HEK293 (cell line): Measurements from ENCODE around the gene KANK4.

Experiments
- CTCF ChIA-PET: fragments of 350-600 bp; formaldehyde crosslinking; extraction: SDS; loops from one replicate; lab custom pipeline; 2021; ENCODE audit warnings: antibody characterized with exemption; lab: Yijun Ruan, JAX
- POLR2A ChIA-PET: fragments of 300-600 bp; formaldehyde crosslinking; extraction: SDS; loops from one replicate; lab custom pipeline; 2020; ENCODE audit warnings: antibody characterized with exemption, inconsistent platforms; lab: Yijun Ruan, JAX
- H3K27ac ChIP-seq: fragments of 200-500 bp; sonication (Bioruptor generic); 2 replicates; pipeline ENCODE4 v1.5.1; 2014; ENCODE audit warnings: low read depth, low read length, control low read depth, inconsistent platforms; ENCODE audit errors: extremely low read depth
- H3K36me3 ChIP-seq, 2 experiments: fragments of 200-500 bp in 1 of 2; sonication (Bioruptor generic) in 1 of 2; 1 replicate in 1 of 2; 2 replicates in 1 of 2; pipeline ENCODE4 v1.5.1; 2014 to 2017; ENCODE audit warnings: inconsistent platforms in 2 of 2, low read length in 2 of 2; ENCODE audit not compliant: control insufficient read depth in 2 of 2, insufficient read depth in 1 of 2
- H3K4me1 ChIP-seq: fragments of 200-500 bp; sonication (Bioruptor generic); 2 replicates; pipeline ENCODE4 v1.5.1; 2014; ENCODE audit warnings: mild to moderate bottlenecking, low read length, inconsistent platforms; ENCODE audit not compliant: control insufficient read depth, insufficient read depth
- H3K4me3 ChIP-seq: 2 replicates; pipeline ENCODE4 v1.5.1; 2011; ENCODE audit warnings: low read depth, mild to moderate bottlenecking, control low read depth, low read length, moderate library complexity
- H3K9me3 ChIP-seq: fragments of 200-500 bp; sonication (Bioruptor generic); 2 replicates; pipeline ENCODE4 v1.5.1; 2014; ENCODE audit warnings: low read depth, low read length, inconsistent platforms; ENCODE audit not compliant: control insufficient read depth, insufficient read depth
- BCL11A ChIP-seq: fragments of 450-650 bp; formaldehyde crosslinking; IDR thresholded peaks from 2 replicates; pipeline ENCODE4 v1.5.1; 2016; ENCODE audit warnings: low read depth, missing biosample characterization, missing genetic modification characterization
- CTCF ChIP-seq: fragments of 450-650 bp; formaldehyde crosslinking; IDR thresholded peaks from 2 replicates; pipeline ENCODE4 v1.5.1; 2016; ENCODE audit warnings: missing biosample characterization, missing genetic modification characterization
- MYNN ChIP-seq: fragments of 450-650 bp; formaldehyde crosslinking; IDR thresholded peaks from 2 replicates; pipeline ENCODE4 v1.5.1; 2016; ENCODE audit warnings: missing biosample characterization, missing genetic modification characterization, borderline replicate concordance
- PRDM2 ChIP-seq: fragments of 450-650 bp; formaldehyde crosslinking; IDR thresholded peaks from 2 replicates; pipeline ENCODE4 v1.5.1; 2016; ENCODE audit warnings: missing biosample characterization, missing genetic modification characterization, borderline replicate concordance
- SP3 ChIP-seq: fragments of 450-650 bp; formaldehyde crosslinking; IDR thresholded peaks from 2 replicates; pipeline ENCODE4 v1.5.1; 2016; ENCODE audit warnings: missing biosample characterization, missing genetic modification characterization
- ZNF169 ChIP-seq: fragments of 450-650 bp; formaldehyde crosslinking; IDR thresholded peaks from 2 replicates; pipeline ENCODE4 v1.5.1; 2016; ENCODE audit warnings: missing biosample characterization, missing genetic modification characterization
- ZNF292 ChIP-seq: fragments of 450-650 bp; formaldehyde crosslinking; IDR thresholded peaks from 2 replicates; pipeline ENCODE4 v1.5.1; 2016; ENCODE audit warnings: low read depth, missing biosample characterization, missing genetic modification characterization, borderline replicate concordance
- ZNF514 ChIP-seq: fragments of 450-650 bp; formaldehyde crosslinking; IDR thresholded peaks from 2 replicates; pipeline ENCODE4 v1.5.1; 2016; ENCODE audit warnings: missing biosample characterization, missing genetic modification characterization
- ZNF561 ChIP-seq: fragments of 450-650 bp; IDR thresholded peaks from 2 replicates; pipeline ENCODE4 v1.5.1; 2018; ENCODE audit warnings: missing biosample characterization, missing genetic modification characterization, borderline replicate concordance
- ZNF580 ChIP-seq: fragments of 450-650 bp; formaldehyde crosslinking; IDR thresholded peaks from 2 replicates; pipeline ENCODE4 v1.5.1; 2016; ENCODE audit warnings: missing biosample characterization, missing genetic modification characterization
- ZNF629 ChIP-seq: fragments of 450-650 bp; formaldehyde crosslinking; IDR thresholded peaks from 2 replicates; pipeline ENCODE4 v1.5.1; 2017; ENCODE audit warnings: missing biosample characterization, missing genetic modification characterization
- ZXDB ChIP-seq: fragments of 450-650 bp; formaldehyde crosslinking; IDR thresholded peaks from 2 replicates; pipeline ENCODE4 v1.5.1; 2016; ENCODE audit warnings: missing biosample characterization, missing genetic modification characterization
- TF ChIP-seq, protein P1 (sequence below): fragments of 450-650 bp; formaldehyde crosslinking; IDR thresholded peaks from 2 replicates; pipeline ENCODE4 v1.5.1; 2016; ENCODE audit warnings: missing biosample characterization, missing genetic modification characterization
- TF ChIP-seq, protein P2 (sequence below): fragments of 450-650 bp; formaldehyde crosslinking; IDR thresholded peaks from 2 replicates; pipeline ENCODE4 v1.5.1; 2016; ENCODE audit warnings: missing biosample characterization, missing genetic modification characterization
- TF ChIP-seq, protein P3 (sequence below): fragments of 450-650 bp; formaldehyde crosslinking; IDR thresholded peaks from 2 replicates; pipeline ENCODE4 v1.5.1; 2016; ENCODE audit warnings: missing biosample characterization, missing genetic modification characterization
- TF ChIP-seq, protein P4 (sequence below): fragments of 450-650 bp; formaldehyde crosslinking; IDR thresholded peaks from 2 replicates; pipeline ENCODE4 v1.5.1; 2016; ENCODE audit warnings: missing biosample characterization, missing genetic modification characterization

KANK4 gene

GRCh38 chr1:62213075-62213914, 105.9 kb downstream of the KANK4 start:
- no peaks in the 10 kb centered on the region for H3K4me1 ChIP-seq
- CTCF ChIA-PET: no interaction called here
- H3K36me3 ChIP-seq: no peaks in the 10 kb centered on the region
- no peak overlapping the region for H3K27ac ChIP-seq
- TF ChIP-seq ZNF514 (tag by site-specific recombination) (no peak), PRDM2 (tag by site-specific recombination) (no peak), ZNF580 (no peak), ZNF169 (no peak), ZNF292 (tag by site-specific recombination) (no peak), ZXDB (tag by site-specific recombination) (no peak), MYNN (tag by site-specific recombination) (no peak), ZNF561 (no peak), CTCF (no peak), SP3 (tag by site-specific recombination) (no peak), BCL11A (no peak), ZNF629 (tag by site-specific recombination) (no peak)
- TF ChIP-seq, protein P1, sequence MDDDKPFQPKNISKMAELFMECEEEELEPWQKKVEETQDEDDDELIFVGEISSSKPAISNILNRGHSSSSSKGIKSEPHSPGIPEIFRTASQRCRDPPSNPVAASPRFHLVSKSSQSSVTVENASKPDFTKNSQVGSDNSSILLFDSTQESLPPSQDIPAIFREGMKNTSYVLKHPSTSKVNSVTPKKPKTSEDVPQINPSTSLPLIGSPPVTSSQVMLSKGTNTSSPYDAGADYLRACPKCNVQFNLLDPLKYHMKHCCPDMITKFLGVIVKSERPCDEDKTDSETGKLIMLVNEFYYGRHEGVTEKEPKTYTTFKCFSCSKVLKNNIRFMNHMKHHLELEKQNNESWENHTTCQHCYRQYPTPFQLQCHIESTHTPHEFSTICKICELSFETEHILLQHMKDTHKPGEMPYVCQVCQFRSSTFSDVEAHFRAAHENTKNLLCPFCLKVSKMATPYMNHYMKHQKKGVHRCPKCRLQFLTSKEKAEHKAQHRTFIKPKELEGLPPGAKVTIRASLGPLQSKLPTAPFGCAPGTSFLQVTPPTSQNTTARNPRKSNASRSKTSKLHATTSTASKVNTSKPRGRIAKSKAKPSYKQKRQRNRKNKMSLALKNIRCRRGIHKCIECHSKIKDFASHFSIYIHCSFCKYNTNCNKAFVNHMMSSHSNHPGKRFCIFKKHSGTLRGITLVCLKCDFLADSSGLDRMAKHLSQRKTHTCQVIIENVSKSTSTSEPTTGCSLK: no peak
- TF ChIP-seq, protein P2, sequence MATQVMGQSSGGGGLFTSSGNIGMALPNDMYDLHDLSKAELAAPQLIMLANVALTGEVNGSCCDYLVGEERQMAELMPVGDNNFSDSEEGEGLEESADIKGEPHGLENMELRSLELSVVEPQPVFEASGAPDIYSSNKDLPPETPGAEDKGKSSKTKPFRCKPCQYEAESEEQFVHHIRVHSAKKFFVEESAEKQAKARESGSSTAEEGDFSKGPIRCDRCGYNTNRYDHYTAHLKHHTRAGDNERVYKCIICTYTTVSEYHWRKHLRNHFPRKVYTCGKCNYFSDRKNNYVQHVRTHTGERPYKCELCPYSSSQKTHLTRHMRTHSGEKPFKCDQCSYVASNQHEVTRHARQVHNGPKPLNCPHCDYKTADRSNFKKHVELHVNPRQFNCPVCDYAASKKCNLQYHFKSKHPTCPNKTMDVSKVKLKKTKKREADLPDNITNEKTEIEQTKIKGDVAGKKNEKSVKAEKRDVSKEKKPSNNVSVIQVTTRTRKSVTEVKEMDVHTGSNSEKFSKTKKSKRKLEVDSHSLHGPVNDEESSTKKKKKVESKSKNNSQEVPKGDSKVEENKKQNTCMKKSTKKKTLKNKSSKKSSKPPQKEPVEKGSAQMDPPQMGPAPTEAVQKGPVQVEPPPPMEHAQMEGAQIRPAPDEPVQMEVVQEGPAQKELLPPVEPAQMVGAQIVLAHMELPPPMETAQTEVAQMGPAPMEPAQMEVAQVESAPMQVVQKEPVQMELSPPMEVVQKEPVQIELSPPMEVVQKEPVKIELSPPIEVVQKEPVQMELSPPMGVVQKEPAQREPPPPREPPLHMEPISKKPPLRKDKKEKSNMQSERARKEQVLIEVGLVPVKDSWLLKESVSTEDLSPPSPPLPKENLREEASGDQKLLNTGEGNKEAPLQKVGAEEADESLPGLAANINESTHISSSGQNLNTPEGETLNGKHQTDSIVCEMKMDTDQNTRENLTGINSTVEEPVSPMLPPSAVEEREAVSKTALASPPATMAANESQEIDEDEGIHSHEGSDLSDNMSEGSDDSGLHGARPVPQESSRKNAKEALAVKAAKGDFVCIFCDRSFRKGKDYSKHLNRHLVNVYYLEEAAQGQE (tag by site-specific recombination): no peak
- TF ChIP-seq, protein P3, sequence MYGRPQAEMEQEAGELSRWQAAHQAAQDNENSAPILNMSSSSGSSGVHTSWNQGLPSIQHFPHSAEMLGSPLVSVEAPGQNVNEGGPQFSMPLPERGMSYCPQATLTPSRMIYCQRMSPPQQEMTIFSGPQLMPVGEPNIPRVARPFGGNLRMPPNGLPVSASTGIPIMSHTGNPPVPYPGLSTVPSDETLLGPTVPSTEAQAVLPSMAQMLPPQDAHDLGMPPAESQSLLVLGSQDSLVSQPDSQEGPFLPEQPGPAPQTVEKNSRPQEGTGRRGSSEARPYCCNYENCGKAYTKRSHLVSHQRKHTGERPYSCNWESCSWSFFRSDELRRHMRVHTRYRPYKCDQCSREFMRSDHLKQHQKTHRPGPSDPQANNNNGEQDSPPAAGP (tag by site-specific recombination): no peak
- TF ChIP-seq, protein P4, sequence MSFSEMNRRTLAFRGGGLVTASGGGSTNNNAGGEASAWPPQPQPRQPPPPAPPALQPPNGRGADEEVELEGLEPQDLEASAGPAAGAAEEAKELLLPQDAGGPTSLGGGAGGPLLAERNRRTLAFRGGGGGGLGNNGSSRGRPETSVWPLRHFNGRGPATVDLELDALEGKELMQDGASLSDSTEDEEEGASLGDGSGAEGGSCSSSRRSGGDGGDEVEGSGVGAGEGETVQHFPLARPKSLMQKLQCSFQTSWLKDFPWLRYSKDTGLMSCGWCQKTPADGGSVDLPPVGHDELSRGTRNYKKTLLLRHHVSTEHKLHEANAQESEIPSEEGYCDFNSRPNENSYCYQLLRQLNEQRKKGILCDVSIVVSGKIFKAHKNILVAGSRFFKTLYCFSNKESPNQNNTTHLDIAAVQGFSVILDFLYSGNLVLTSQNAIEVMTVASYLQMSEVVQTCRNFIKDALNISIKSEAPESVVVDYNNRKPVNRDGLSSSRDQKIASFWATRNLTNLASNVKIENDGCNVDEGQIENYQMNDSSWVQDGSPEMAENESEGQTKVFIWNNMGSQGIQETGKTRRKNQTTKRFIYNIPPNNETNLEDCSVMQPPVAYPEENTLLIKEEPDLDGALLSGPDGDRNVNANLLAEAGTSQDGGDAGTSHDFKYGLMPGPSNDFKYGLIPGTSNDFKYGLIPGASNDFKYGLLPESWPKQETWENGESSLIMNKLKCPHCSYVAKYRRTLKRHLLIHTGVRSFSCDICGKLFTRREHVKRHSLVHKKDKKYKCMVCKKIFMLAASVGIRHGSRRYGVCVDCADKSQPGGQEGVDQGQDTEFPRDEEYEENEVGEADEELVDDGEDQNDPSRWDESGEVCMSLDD (tag by site-specific recombination): no peak
- no peaks in the 10 kb centered on the region; the same call in 1 of the 2 replicates for H3K9me3 ChIP-seq
- no peak overlapping the region for H3K4me3 ChIP-seq
- POLR2A ChIA-PET: no interaction called here
